Hepatocyte (in vitro differentiated cells): ENCODE data around the gene SMIM44. TPM values are rescaled to one million over a fixed set of nuclear protein-coding genes. Genes with fewer than 3 reads are reported as not detected.

Source experiments
- DNase-seq: peaks from one replicate; pipeline ENCODE4 v3.0.0-alpha.2; 2016; ENCODE audit warnings: low spot score
- H2AFZ ChIP-seq: fragments of 200-600 bp; sonication (generic); 2 replicates; pipeline ENCODE4 v1.6.0; 2016; ENCODE audit warnings: antibody characterized with exemption, mild to moderate bottlenecking
- H3K27ac ChIP-seq: fragments of 200-600 bp; sonication (generic); 2 replicates; pipeline ENCODE4 v1.5.1; 2016; ENCODE audit warnings: mild to moderate bottlenecking
- H3K27me3 ChIP-seq: fragments of 200-600 bp; sonication (generic); 2 replicates; pipeline ENCODE4 v1.6.1; 2016
- H3K36me3 ChIP-seq: fragments of 200-600 bp; sonication (generic); replicated peaks from 2 replicates; pipeline ENCODE4 v1.5.1; 2016; ENCODE audit warnings: low read depth; ENCODE audit not compliant: insufficient read depth
- H3K4me1 ChIP-seq: fragments of 200-600 bp; sonication (generic); 2 replicates; pipeline ENCODE4 v1.5.1; 2016; ENCODE audit warnings: mild to moderate bottlenecking, moderate library complexity; ENCODE audit not compliant: insufficient read depth
- H3K4me2 ChIP-seq: fragments of 200-600 bp; sonication (generic); 2 replicates; pipeline ENCODE4 v1.6.0; 2016
- H3K4me3 ChIP-seq: fragments of 200-600 bp; sonication (generic); 2 replicates; pipeline ENCODE4 v1.5.1; 2016; ENCODE audit warnings: mild to moderate bottlenecking
- H3K79me2 ChIP-seq: fragments of 200-600 bp; sonication (generic); 2 replicates; pipeline ENCODE4 v1.6.0; 2017; ENCODE audit warnings: mild to moderate bottlenecking
- H3K9me2 ChIP-seq: fragments of 200-600 bp; sonication (generic); replicated peaks from 2 replicates; pipeline ENCODE4 v1.6.0; 2017; ENCODE audit warnings: mild to moderate bottlenecking; ENCODE audit not compliant: insufficient read depth
- H3K9me3 ChIP-seq: fragments of 200-600 bp; sonication (generic); 2 replicates; pipeline ENCODE4 v1.5.1; 2016; ENCODE audit warnings: low read depth, mild to moderate bottlenecking
- H4K20me1 ChIP-seq: fragments of 200-600 bp; sonication (generic); 2 replicates; pipeline ENCODE4 v1.6.0; 2016; ENCODE audit warnings: mild to moderate bottlenecking; ENCODE audit not compliant: insufficient read depth, poor library complexity, severe bottlenecking
- CTCF ChIP-seq: fragments of 200-600 bp; sonication (generic); IDR thresholded peaks from 2 replicates; pipeline ENCODE4 v1.5.1; 2016; ENCODE audit warnings: antibody characterized with exemption, mild to moderate bottlenecking; ENCODE audit not compliant: poor library complexity
- EZH2 ChIP-seq: fragments of 200-600 bp; sonication (generic); IDR thresholded peaks from 2 replicates; pipeline ENCODE4 v1.6.1; 2016; ENCODE audit warnings: antibody characterized with exemption, mild to moderate bottlenecking, borderline replicate concordance
- EZH2phosphoT487 ChIP-seq: fragments of 200-600 bp; sonication (generic); IDR thresholded peaks from one replicate; pipeline ENCODE4 v1.6.1; 2018; ENCODE audit warnings: antibody characterized with exemption, mild to moderate bottlenecking, low read depth, moderate library complexity; ENCODE audit not compliant: unreplicated experiment, severe bottlenecking
- WGBS: methylation state at CpG from one replicate; pipeline ENCODE4 v1.1.6; 2016; ENCODE audit warnings: low lambda C conversion rate; ENCODE audit errors: missing lambda C conversion rate; 5-methylcytosine and 5-hydroxymethylcytosine counted together
- polyA plus RNA-seq: library from polyadenylated mRNA; unstranded; fragments of >200 nt; fragmentation: Nextera tagmentation; extraction: Ambion mirVana; gene quantifications from 2 replicates; pipeline ENCODE4 v1.2.1, GENCODE V29; 2016
- total RNA-seq: library from RNA; depleted of rRNA; stranded (reverse); fragments of >200 nt; gene quantifications from 2 replicates; pipeline ENCODE4 v1.2.3, GENCODE V29; 2014

The SMIM44 gene
- total and polyA plus RNA-seq, 2 experiments from 2014 or later, result not detected

- H3K4me3 ChIP-seq, result no peak overlapping the region
- H3K9me3 ChIP-seq, result no peaks in the 10 kb centered on the region
- no peak overlapping the region for H2AFZ ChIP-seq
- peaks cover 7% of the 10 kb centered on the region for H3K4me1 ChIP-seq
- H3K79me2 ChIP-seq, result no peaks in the 10 kb centered on the region
- DNase-seq, result no peak
- H3K9me2 ChIP-seq, result no peaks in the 10 kb centered on the region
- WGBS, result 94% methylated on average over 34 of the region's 38 CpGs
- no peak overlapping the region for H3K4me2 ChIP-seq
- TF ChIP-seq EZH2 (no peak), CTCF (no peak), EZH2phosphoT487 (no peak)
- H4K20me1 ChIP-seq, result no peaks in the 10 kb centered on the region
- H3K27ac ChIP-seq, result no peak overlapping the region
- no peaks in the 10 kb centered on the region for H3K36me3 ChIP-seq
- H3K27me3 ChIP-seq, result no peaks in the 10 kb centered on the region
Measured at GRCh38 chr19:3452171-3452941, 30.9 kb downstream of the SMIM44 start.

- Histone ChIP-seq H3K27me3 (no peaks in the 10 kb centered on the region), H4K20me1 (no peaks in the 10 kb centered on the region), H3K4me1 (peaks cover 4% of the 10 kb centered on the region), H3K36me3 (no peaks in the 10 kb centered on the region), H3K27ac (peak overlapping the region; percentile 87), H3K4me2 (no peak overlapping the region), H3K9me2 (no peaks in the 10 kb centered on the region), H3K79me2 (no peaks in the 10 kb centered on the region), H3K4me3 (no peak overlapping the region), H2AFZ (no peak overlapping the region), H3K9me3 (no peaks in the 10 kb centered on the region)
- no peak for TF ChIP-seq EZH2
- no peak for TF ChIP-seq EZH2phosphoT487
- TF ChIP-seq CTCF, result no peak
- no peak for DNase-seq
- 84% methylated on average over 10 of the region's 10 CpGs for WGBS
Measured at GRCh38 chr19:3451451-3451866, 31.8 kb downstream of the SMIM44 start.

- DNase-seq, result peak; percentile 73
- no peaks in the 10 kb centered on the region for H3K36me3 ChIP-seq
- no peak overlapping the region for H3K4me3 ChIP-seq
- no peaks in the 10 kb centered on the region for H3K9me2 ChIP-seq
- H3K27ac ChIP-seq, result peak overlapping the region; percentile 87
- H4K20me1 ChIP-seq, result no peaks in the 10 kb centered on the region
- WGBS, result 55% methylated on average over 12 of the region's 12 CpGs
- H3K9me3 ChIP-seq, result no peaks in the 10 kb centered on the region
- H3K4me2 ChIP-seq, result no peak overlapping the region
- H3K79me2 ChIP-seq, result no peaks in the 10 kb centered on the region
- H3K4me1 ChIP-seq, result peaks cover 4% of the 10 kb centered on the region
- TF ChIP-seq CTCF (no peak), EZH2 (no peak), EZH2phosphoT487 (no peak)
- H3K27me3 ChIP-seq, result no peaks in the 10 kb centered on the region
- no peak overlapping the region for H2AFZ ChIP-seq
Measured at GRCh38 chr19:3450796-3451411, 32.3 kb downstream of the SMIM44 start.
